GM11168 (cell line): ENCODE results near the gene ADAMTS17.

Experiments used
- in situ Hi-C: fragments of 300-500 bp; cut with MboI; formaldehyde crosslinking; loops from one replicate; pipeline ENCODE4 v1.12.0; 2022; ENCODE audit warnings: low sequenced_read_pairs; ENCODE audit not compliant: unreplicated experiment

Gene ADAMTS17

GRCh38 chr15:100020189-100020588, 321.6 kb downstream of the ADAMTS17 start:
- in situ Hi-C loops: no loop called here

GRCh38 chr15:100019601-100020000, 322.2 kb downstream of the ADAMTS17 start:
- in situ Hi-C loops: no loop called here

- in situ Hi-C loops: no loop called here
These were observed 323.6 kb downstream of the ADAMTS17 start for GRCh38 chr15:100018191-100018590.

GRCh38 chr15:100017140-100017539, 324.6 kb downstream of the ADAMTS17 start:
- in situ Hi-C loops: no loop called here

- in situ Hi-C loops: no loop called here
These were observed 325.1 kb downstream of the ADAMTS17 start for GRCh38 chr15:100016632-100017031.

GRCh38 chr15:100011235-100011634, 330.5 kb downstream of the ADAMTS17 start:
- in situ Hi-C loops: no loop called here

- in situ Hi-C loops: no loop called here
These were observed 332.4 kb downstream of the ADAMTS17 start for GRCh38 chr15:100009372-100009771.

GRCh38 chr15:100008258-100008657, 333.5 kb downstream of the ADAMTS17 start:
- in situ Hi-C loops: no loop called here

GRCh38 chr15:100007609-100008008, 334.2 kb downstream of the ADAMTS17 start:
- in situ Hi-C loops: no loop called here

GRCh38 chr15:100005715-100006114, 336.1 kb downstream of the ADAMTS17 start:
- in situ Hi-C loops: no loop called here

- in situ Hi-C loops: no loop called here
These were observed 336.8 kb downstream of the ADAMTS17 start for GRCh38 chr15:100005013-100005412.

GRCh38 chr15:100002787-100003536, 338.8 kb downstream of the ADAMTS17 start:
- in situ Hi-C loops: no loop called here

GRCh38 chr15:100002086-100002620, 339.6 kb downstream of the ADAMTS17 start:
- in situ Hi-C loops: no loop called here

GRCh38 chr15:100001405-100001804, 340.4 kb downstream of the ADAMTS17 start:
- in situ Hi-C loops: no loop called here

- in situ Hi-C loops: no loop called here
These were observed 342.3 kb downstream of the ADAMTS17 start for GRCh38 chr15:99999282-100000070.

- in situ Hi-C loops: no loop called here
These were observed 343.1 kb downstream of the ADAMTS17 start for GRCh38 chr15:99998661-99999101.

GRCh38 chr15:99997112-99997651, 344.6 kb downstream of the ADAMTS17 start:
- in situ Hi-C loops: no loop called here

GRCh38 chr15:99996660-99997059, 345.1 kb downstream of the ADAMTS17 start:
- in situ Hi-C loops: no loop called here

GRCh38 chr15:99995543-99995942, 346.2 kb downstream of the ADAMTS17 start:
- in situ Hi-C loops: no loop called here

- in situ Hi-C loops: no loop called here
These were observed 346.9 kb downstream of the ADAMTS17 start for GRCh38 chr15:99994849-99995248.

GRCh38 chr15:99993681-99994131, 348.1 kb downstream of the ADAMTS17 start:
- in situ Hi-C loops: no loop called here
